ENCODE results near the gene LNPK.
"Not testable (repeated sequence)": the region's sequence is repeated elsewhere in the genome, so short reads cannot be mapped to it uniquely, and the experiment has no call there.

Gene LNPK

GRCh38 chr2:175965773-175966172 lies 36.3 kb downstream of the LNPK start:
- DNase-seq: no peak

- peak; percentile 74 for DNase-seq
Observed at GRCh38 chr2:175964195-175964594, 37.9 kb downstream of the LNPK start.

- DNase-seq: not testable (repeated sequence)
Observed at GRCh38 chr2:175963171-175963570, 38.9 kb downstream of the LNPK start.

GRCh38 chr2:175957845-175958244 lies 44.2 kb downstream of the LNPK start:
- no peak for DNase-seq

- peak; percentile 31 for DNase-seq
Observed at GRCh38 chr2:175955136-175955535, 46.9 kb downstream of the LNPK start.

GRCh38 chr2:175950512-175950911 lies 51.6 kb downstream of the LNPK start:
- DNase-seq: no peak

- DNase-seq: no peak
Observed at GRCh38 chr2:175948191-175948590, 53.9 kb downstream of the LNPK start.

GRCh38 chr2:175947073-175947472 lies 55.0 kb downstream of the LNPK start:
- DNase-seq: no peak

GRCh38 chr2:175941699-175942098 lies 60.4 kb downstream of the LNPK start:
- no peak for DNase-seq

- no peak for DNase-seq
Observed at GRCh38 chr2:175937216-175937615, 64.9 kb downstream of the LNPK start.

- no peak for DNase-seq
Observed at GRCh38 chr2:175935289-175936181, 66.5 kb downstream of the LNPK start.

- DNase-seq: no peak
Observed at GRCh38 chr2:175932675-175933074, 69.4 kb downstream of the LNPK start.

GRCh38 chr2:175931805-175932204 lies 70.3 kb downstream of the LNPK start:
- no peak for DNase-seq

- no peak for DNase-seq
Observed at GRCh38 chr2:175930504-175930903, 71.6 kb downstream of the LNPK start.

GRCh38 chr2:175929850-175930249 lies 72.2 kb downstream of the LNPK start:
- DNase-seq: no peak

GRCh38 chr2:175926272-175926671 lies 75.8 kb downstream of the LNPK start:
- no peak for DNase-seq

GRCh38 chr2:175922160-175922559 lies 79.9 kb downstream of the LNPK start:
- DNase-seq: no peak

GRCh38 chr2:175918935-175919334 lies 83.1 kb downstream of the LNPK start:
- DNase-seq: no peak

- no peak for DNase-seq
Observed at GRCh38 chr2:175914846-175915245, 87.2 kb downstream of the LNPK start.

GRCh38 chr2:175913849-175914743 lies 88.0 kb downstream of the LNPK start:
- not testable (repeated sequence) for DNase-seq

GRCh38 chr2:175913267-175913666 lies 88.8 kb downstream of the LNPK start:
- not testable (repeated sequence) for DNase-seq

GRCh38 chr2:175904035-175904434 lies 98.0 kb downstream of the LNPK start:
- DNase-seq: no peak

GRCh38 chr2:175903384-175903936 lies 98.6 kb downstream of the LNPK start:
- DNase-seq: no peak

Measured in NCI-H82 (cell line).